Right atrium auricular region (tissue), 2 donors: Measurements from ENCODE around the gene MAP7D2. TPM values are rescaled to one million over a fixed set of nuclear protein-coding genes. Genes with fewer than 3 reads are reported as not detected.
"Not testable (repeated sequence)": the region's sequence is repeated elsewhere in the genome, so short reads cannot be mapped to it uniquely, and the experiment has no call there.

Experiments
- DNase-seq: peaks from one replicate; pipeline ENCODE4 v3.0.0-alpha.2; 2019; ENCODE audit warnings: low spot score
- H3K27ac ChIP-seq, 2 donors: fragments of 200-600 bp; sonication (generic); 1 replicate in 1 of 2; 2 replicates in 1 of 2; pipeline ENCODE4 v1.5.1; 2016 to 2019
- H3K27me3 ChIP-seq, 2 donors: fragments of 200-600 bp; sonication (generic); one replicate each; pipeline versions ENCODE4 v1.5.1 to v1.6.0; 2017 to 2019
- H3K36me3 ChIP-seq: fragments of 200-600 bp; sonication (generic); one replicate; pipeline ENCODE4 v1.5.1; 2016
- H3K4me1 ChIP-seq, 2 donors: fragments of 200-600 bp; sonication (generic); one replicate each; pipeline versions ENCODE4 v1.5.1 to v1.6.0; 2017 to 2019
- H3K4me3 ChIP-seq, 2 donors: fragments of 200-600 bp; sonication (generic); 1 replicate in 1 of 2; 2 replicates in 1 of 2; pipeline ENCODE4 v1.5.1; 2017 to 2019; ENCODE audit warnings: mild to moderate bottlenecking in 1 of 2, moderate library complexity in 1 of 2
- H3K9me3 ChIP-seq, 2 donors: fragments of 200-600 bp; sonication (generic); one replicate each; pipeline ENCODE4 v1.5.1; 2019
- CTCF ChIP-seq, 2 donors: fragments of 200-600 bp; sonication (generic); IDR thresholded peaks; one replicate each; pipeline ENCODE4 v1.5.1; 2019; ENCODE audit warnings: antibody characterized with exemption in 2 of 2
- total RNA-seq, 2 donors: library from RNA; depleted of rRNA; stranded (reverse); fragments of >200 nt; gene quantifications; one replicate each; pipeline ENCODE4 v1.1.0, GENCODE V29; 2016

MAP7D2 gene
- total RNA-seq, 2 donors from 2014 or later, result 0.24 to 0.56 TPM

GRCh38 chrX:20127440-20127839 lies 10.7 kb upstream of the MAP7D2 start:
- not testable (repeated sequence) for H3K9me3 ChIP-seq, H3K4me1 ChIP-seq, DNase-seq, H3K27me3 ChIP-seq, H3K27ac ChIP-seq, H3K4me3 ChIP-seq
- TF ChIP-seq CTCF (IDR thresholded peaks at IDR 0.05), result peak in 1 of 2 donors; percentile 50
- H3K36me3 ChIP-seq, result peaks cover 41% of the 10 kb centered on the region

- not testable (repeated sequence) for DNase-seq, H3K9me3 ChIP-seq, H3K4me1 ChIP-seq, H3K4me3 ChIP-seq, H3K27me3 ChIP-seq, H3K27ac ChIP-seq
- peaks cover 39% of the 10 kb centered on the region for H3K36me3 ChIP-seq
Measured at GRCh38 chrX:20126833-20127232, 10.1 kb upstream of the MAP7D2 start.

- Histone ChIP-seq H3K4me3 (no peak overlapping the region), H3K27ac (no peak overlapping the region), H3K27me3 (no peaks in the 10 kb centered on the region), H3K36me3 (peaks cover 23% of the 10 kb centered on the region), H3K9me3 (no peaks in the 10 kb centered on the region), H3K4me1 (no peaks in the 10 kb centered on the region)
- TF ChIP-seq CTCF (IDR thresholded peaks at IDR 0.05), result no peak
- no peak for DNase-seq
Measured at GRCh38 chrX:20124964-20125363, 8.3 kb upstream of the MAP7D2 start.

GRCh38 chrX:20118065-20118824 lies 1.5 kb upstream of the MAP7D2 start:
- Histone ChIP-seq H3K27me3 (no peaks in the 10 kb centered on the region), H3K9me3 (no peaks in the 10 kb centered on the region), H3K4me1 (peaks cover 0 to 7% of the 10 kb centered on the region in 2 donors), H3K27ac (no peak overlapping the region), H3K36me3 (no peaks in the 10 kb centered on the region), H3K4me3 (no peak overlapping the region)
- TF ChIP-seq CTCF (IDR thresholded peaks at IDR 0.05), result no peak
- DNase-seq, result no peak

- peak overlapping the region in 1 of 2 donors; percentile 40 for H3K4me3 ChIP-seq
- no peaks in the 10 kb centered on the region for H3K36me3 ChIP-seq
- no peaks in the 10 kb centered on the region for H3K27me3 ChIP-seq
- H3K9me3 ChIP-seq, result no peaks in the 10 kb centered on the region
- H3K4me1 ChIP-seq, result peaks cover 0 to 7% of the 10 kb centered on the region in 2 donors
- no peak for TF ChIP-seq CTCF (IDR thresholded peaks at IDR 0.05)
- no peak for DNase-seq
- H3K27ac ChIP-seq, result no peak overlapping the region
Measured at GRCh38 chrX:20116087-20116576, 575 bp downstream of the MAP7D2 start.

- H3K36me3 ChIP-seq, result no peaks in the 10 kb centered on the region
- no peak overlapping the region for H3K27ac ChIP-seq
- DNase-seq, result no peak
- no peak overlapping the region for H3K4me3 ChIP-seq
- no peaks in the 10 kb centered on the region for H3K27me3 ChIP-seq
- TF ChIP-seq CTCF (IDR thresholded peaks at IDR 0.05), result no peak
- no peaks in the 10 kb centered on the region for H3K9me3 ChIP-seq
- peaks cover 0 to 7% of the 10 kb centered on the region in 2 donors for H3K4me1 ChIP-seq
Measured at GRCh38 chrX:20112022-20112774, 4.5 kb downstream of the MAP7D2 start.
